Uterus (tissue), 4 donors: ENCODE data around the gene NPAS2. TPM values are rescaled to one million over a fixed set of nuclear protein-coding genes. Genes with fewer than 3 reads are reported as not detected.

Experiments used
- DNase-seq, 2 donors: peaks; one replicate each; pipeline ENCODE4 v3.0.0-alpha.2; 2019 to 2020
- H3K27ac ChIP-seq, 2 donors: fragments of 200-600 bp; sonication (generic); 1 replicate in 1 of 2; 2 replicates in 1 of 2; pipeline ENCODE4 v1.5.1; 2016 to 2018
- H3K27me3 ChIP-seq, 2 donors: fragments of 200-600 bp; sonication (generic); one replicate each; pipeline ENCODE4 v1.5.1; 2018 to 2019; ENCODE audit warnings: control low read depth in 1 of 2
- H3K36me3 ChIP-seq, 2 donors: fragments of 200-600 bp; sonication (generic); one replicate each; pipeline ENCODE4 v1.5.1; 2019; ENCODE audit warnings: control low read depth in 1 of 2
- H3K4me1 ChIP-seq, 2 donors: fragments of 200-600 bp; sonication (generic); one replicate each; pipeline ENCODE4 v1.5.1; 2018 to 2019; ENCODE audit warnings: control low read depth in 1 of 2
- H3K4me3 ChIP-seq, 2 donors: fragments of 200-600 bp; sonication (generic); 1 replicate in 1 of 2; 2 replicates in 1 of 2; pipeline ENCODE4 v1.5.1; 2018 to 2019; ENCODE audit warnings: mild to moderate bottlenecking in 1 of 2
- H3K9me3 ChIP-seq, 2 donors: fragments of 200-600 bp; sonication (generic); one replicate each; pipeline ENCODE4 v1.5.1; 2019; ENCODE audit warnings: control low read depth in 1 of 2
- POLR2A ChIP-seq, 2 donors: fragments of 450-650 bp; IDR thresholded peaks; one replicate each; pipeline ENCODE4 v1.6.1; 2016; ENCODE audit warnings: antibody characterized with exemption in 2 of 2, mild to moderate bottlenecking in 1 of 2, moderate library complexity in 1 of 2
- intact Hi-C: fragments of 100-400 bp; cut with DNase I; formaldehyde crosslinking; loops from one replicate; pipeline ENCODE4 v1.15.1; 2023; ENCODE audit warnings: low total_unique reads
- total RNA-seq, 4 donors: library from RNA; depleted of rRNA in 3 of 4; stranded (reverse); fragments of >200 nt in 3 of 4; gene quantifications; one replicate each; pipeline versions ENCODE4 v1.1.0 to v1.2.4, GENCODE V29; 2014 to 2023
- TF ChIP-seq, protein P1 (sequence below), 4 experiments: fragments of 200-600 bp in 2 of 4; fragments of 450-650 bp in 2 of 4; sonication (generic) in 2 of 4; IDR thresholded peaks; one replicate each; pipeline ENCODE4 v1.5.1; 2016 to 2019; ENCODE audit warnings: antibody characterized with exemption in 4 of 4, mild to moderate bottlenecking in 2 of 4, moderate library complexity in 1 of 4
- donor health status: DM: yes; HTN: yes; CAD: no.

NPAS2 gene
- total RNA-seq, 4 donors from 2014 or later = 5.6 to 66.5 (median 24.9) TPM

DNA sequence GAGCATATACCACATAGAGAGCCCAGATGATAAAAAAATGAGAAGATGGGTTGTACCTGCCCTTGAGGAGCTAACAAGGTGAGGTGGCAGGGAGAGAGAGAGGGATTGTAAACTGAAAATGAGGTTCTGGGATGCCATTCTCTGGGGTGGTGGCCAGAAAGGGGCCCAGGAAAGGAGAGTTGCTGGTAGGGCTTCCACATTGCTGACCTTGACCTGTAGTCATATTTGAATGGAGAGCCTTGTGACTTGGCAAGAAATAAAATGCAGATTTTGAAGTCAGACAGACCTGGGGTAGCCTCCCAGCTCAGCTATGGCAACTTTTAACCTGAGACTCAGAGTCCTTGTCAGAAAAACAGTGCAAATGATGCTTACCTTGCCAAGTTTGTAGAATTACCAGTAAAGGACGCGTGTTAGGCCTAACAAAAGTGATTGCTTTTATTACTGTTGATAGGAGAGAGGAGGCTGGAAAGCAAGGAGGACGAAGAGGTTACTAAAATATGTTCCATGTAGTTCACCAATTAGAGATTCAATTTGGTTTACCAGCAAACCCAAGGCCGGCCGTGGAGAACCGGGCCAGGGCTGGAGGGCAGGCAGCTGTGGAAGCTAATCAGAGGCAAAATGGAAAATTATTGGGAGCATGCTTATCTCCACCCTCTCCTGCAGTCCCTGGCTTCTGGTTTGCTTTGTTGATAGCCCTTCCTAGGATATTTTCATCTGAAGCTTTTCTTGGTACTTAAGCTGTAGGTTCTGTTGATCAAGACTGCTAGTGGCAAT, 3.9 kb downstream of the NPAS2 start:
- no peak for DNase-seq
- intact Hi-C loops = no loop called here
- H3K27me3 ChIP-seq = no peaks in the 10 kb centered on the region
- no peak overlapping the region for H3K27ac ChIP-seq
- H3K9me3 ChIP-seq = no peaks in the 10 kb centered on the region
- TF ChIP-seq, protein P1, sequence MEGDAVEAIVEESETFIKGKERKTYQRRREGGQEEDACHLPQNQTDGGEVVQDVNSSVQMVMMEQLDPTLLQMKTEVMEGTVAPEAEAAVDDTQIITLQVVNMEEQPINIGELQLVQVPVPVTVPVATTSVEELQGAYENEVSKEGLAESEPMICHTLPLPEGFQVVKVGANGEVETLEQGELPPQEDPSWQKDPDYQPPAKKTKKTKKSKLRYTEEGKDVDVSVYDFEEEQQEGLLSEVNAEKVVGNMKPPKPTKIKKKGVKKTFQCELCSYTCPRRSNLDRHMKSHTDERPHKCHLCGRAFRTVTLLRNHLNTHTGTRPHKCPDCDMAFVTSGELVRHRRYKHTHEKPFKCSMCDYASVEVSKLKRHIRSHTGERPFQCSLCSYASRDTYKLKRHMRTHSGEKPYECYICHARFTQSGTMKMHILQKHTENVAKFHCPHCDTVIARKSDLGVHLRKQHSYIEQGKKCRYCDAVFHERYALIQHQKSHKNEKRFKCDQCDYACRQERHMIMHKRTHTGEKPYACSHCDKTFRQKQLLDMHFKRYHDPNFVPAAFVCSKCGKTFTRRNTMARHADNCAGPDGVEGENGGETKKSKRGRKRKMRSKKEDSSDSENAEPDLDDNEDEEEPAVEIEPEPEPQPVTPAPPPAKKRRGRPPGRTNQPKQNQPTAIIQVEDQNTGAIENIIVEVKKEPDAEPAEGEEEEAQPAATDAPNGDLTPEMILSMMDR (IDR thresholded peaks at IDR 0.05) = no peak
- no peak for TF ChIP-seq POLR2A (IDR thresholded peaks at IDR 0.05)
- H3K4me3 ChIP-seq = no peak overlapping the region
- no peaks in the 10 kb centered on the region for H3K36me3 ChIP-seq
- no peaks in the 10 kb centered on the region for H3K4me1 ChIP-seq

DNA sequence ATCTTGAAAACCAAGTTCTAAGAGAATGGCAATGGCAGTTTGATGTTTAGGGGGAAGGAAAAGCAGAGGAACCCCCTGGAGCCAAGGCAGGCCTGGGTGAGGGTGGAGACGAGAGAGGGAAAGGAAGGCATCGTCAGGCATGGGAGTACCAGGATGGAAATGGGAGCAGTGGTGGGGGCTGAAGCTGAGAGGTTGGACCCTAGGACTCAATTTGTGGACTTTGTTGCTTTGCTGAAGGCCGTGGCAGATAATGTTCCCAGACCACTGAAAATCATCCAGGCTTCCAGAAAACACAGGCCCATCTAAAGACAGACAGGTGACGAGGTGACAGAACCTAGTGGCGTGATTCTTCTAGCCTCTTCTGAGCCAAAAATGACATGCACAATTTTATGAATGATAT, 4.9 kb downstream of the NPAS2 start:
- no peak overlapping the region for H3K27ac ChIP-seq
- intact Hi-C loops = no loop called here
- DNase-seq = no peak
- no peaks in the 10 kb centered on the region for H3K27me3 ChIP-seq
- no peaks in the 10 kb centered on the region for H3K36me3 ChIP-seq
- H3K9me3 ChIP-seq = no peaks in the 10 kb centered on the region
- H3K4me3 ChIP-seq = no peak overlapping the region
- TF ChIP-seq, protein P1 (IDR thresholded peaks at IDR 0.05) = no peak
- TF ChIP-seq POLR2A (IDR thresholded peaks at IDR 0.05) = no peak
- H3K4me1 ChIP-seq = no peaks in the 10 kb centered on the region

DNA sequence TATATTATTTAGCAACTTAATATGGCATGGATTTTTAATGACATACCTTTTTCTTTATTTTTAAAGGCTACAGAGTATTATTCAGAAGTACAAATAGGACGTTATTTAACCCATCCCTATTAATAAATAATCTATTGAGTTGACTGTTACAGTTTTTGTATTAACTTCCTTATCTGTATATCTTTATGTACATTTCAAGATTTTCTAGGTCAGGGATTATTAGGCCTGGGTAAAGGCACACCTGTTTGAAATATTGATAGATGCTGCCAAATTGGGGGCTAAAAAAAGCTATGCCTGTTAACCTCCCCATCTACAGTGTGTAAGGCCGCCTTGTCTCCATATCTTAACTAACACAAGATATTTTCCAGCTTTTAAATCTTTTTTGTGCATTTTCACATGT, 6.6 kb downstream of the NPAS2 start:
- Histone ChIP-seq H3K27ac (no peak overlapping the region), H3K27me3 (no peaks in the 10 kb centered on the region), H3K4me3 (no peak overlapping the region), H3K9me3 (no peaks in the 10 kb centered on the region), H3K4me1 (no peaks in the 10 kb centered on the region), H3K36me3 (no peaks in the 10 kb centered on the region)
- DNase-seq = no peak
- TF ChIP-seq, protein P1 (IDR thresholded peaks at IDR 0.05) = no peak
- no peak for TF ChIP-seq POLR2A (IDR thresholded peaks at IDR 0.05)
- intact Hi-C loops = no loop called here

DNA sequence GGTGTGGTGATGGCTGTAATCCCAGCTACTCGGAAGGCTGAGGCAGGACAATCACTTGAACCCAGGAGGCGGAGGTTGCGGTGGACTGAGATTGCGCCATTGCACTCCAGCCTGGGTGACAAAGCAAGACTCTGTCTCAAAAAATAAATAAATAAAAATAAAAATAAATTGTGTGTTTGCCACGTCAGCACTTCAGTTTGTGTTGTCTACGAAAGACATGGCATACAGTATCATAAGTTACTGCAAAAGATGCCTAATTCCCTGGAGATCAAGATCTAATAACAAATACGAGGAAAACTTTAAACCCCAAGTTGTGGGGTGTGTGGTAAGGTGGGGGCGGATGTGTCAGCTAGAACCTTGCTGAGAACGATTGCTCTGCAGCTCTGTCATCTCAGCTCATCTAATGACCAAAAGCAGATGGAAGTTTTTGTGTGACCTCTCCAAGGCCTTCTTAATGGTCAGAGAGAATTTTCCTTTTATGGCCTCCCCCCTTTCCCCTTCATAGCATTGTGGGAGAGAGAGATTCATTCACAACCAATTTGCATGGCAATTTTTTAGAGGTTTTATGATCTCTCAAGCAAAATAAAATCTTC, 11.3 kb downstream of the NPAS2 start:
- intact Hi-C loops = no loop called here
- Histone ChIP-seq H3K36me3 (no peaks in the 10 kb centered on the region), H3K9me3 (no peaks in the 10 kb centered on the region), H3K4me3 (no peak overlapping the region), H3K27me3 (no peaks in the 10 kb centered on the region), H3K4me1 (no peaks in the 10 kb centered on the region), H3K27ac (no peak overlapping the region)
- TF ChIP-seq POLR2A (IDR thresholded peaks at IDR 0.05) = no peak
- TF ChIP-seq, protein P1 (IDR thresholded peaks at IDR 0.05) = no peak
- no peak for DNase-seq

DNA sequence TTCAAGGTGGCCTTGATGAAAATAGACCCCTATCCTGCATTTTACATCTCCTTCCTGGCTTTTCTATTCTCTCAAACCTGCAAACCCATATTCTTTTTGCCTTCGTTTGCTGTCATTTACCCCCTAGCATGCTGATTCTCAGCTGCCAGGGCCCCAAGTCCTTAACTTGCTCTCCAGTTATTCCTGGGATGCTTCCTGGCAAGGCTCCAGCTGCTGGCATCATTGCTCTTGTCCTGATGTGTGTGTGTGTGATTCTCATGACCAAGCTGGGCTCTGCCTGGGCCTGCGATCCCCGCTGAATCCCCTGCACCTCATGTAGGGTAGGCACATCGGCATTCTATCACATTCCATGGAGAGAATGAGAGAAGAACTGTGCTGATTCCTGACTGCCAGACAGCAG, 11.9 kb downstream of the NPAS2 start:
- Histone ChIP-seq H3K27me3 (no peaks in the 10 kb centered on the region), H3K36me3 (no peaks in the 10 kb centered on the region), H3K4me3 (no peak overlapping the region), H3K9me3 (no peaks in the 10 kb centered on the region), H3K27ac (no peak overlapping the region), H3K4me1 (no peaks in the 10 kb centered on the region)
- TF ChIP-seq POLR2A (IDR thresholded peaks at IDR 0.05) = no peak
- TF ChIP-seq, protein P1 (IDR thresholded peaks at IDR 0.05) = no peak
- intact Hi-C loops = no loop called here
- peak in 1 of 2 donors; percentile 33 for DNase-seq
